ENCODE results near the gene ADAMTSL3. TPM values are rescaled to one million over a fixed set of nuclear protein-coding genes. Genes with fewer than 3 reads are reported as not detected.

Gene ADAMTSL3
- total RNA-seq, 1 donor from 2014 or later, result 0.17 TPM

DNA sequence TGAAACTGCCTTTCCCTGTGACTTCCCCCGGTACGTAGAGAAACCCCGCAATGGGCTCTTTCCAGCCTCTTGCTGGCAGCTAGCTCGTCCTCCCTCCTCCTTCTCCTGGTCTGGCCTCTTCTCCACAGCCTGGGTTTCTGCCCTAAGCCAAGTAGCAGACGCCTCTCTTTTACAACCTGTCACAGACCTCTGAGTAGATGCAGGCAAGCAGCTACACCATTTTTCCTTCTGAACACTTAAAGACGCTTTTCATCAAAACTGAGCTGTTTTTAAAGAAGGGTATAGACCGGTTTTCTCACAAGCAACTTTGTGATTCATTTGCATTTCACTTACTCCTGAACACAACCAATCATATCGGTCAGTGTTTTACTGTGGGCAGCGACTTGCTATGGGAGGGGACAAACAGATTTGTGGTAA, 32.0 kb downstream of the ADAMTSL3 start:
- H3K27me3 Mint-ChIP-seq (ENCODE audit: low read depth), result peaks cover 11% of the 10 kb centered on the region
- H3K9me3 Mint-ChIP-seq (ENCODE audit: low read depth), result no peaks in the 10 kb centered on the region
- no peaks in the 10 kb centered on the region for H3K4me1 Mint-ChIP-seq (ENCODE audit: low read depth)
- no peaks in the 10 kb centered on the region for H3K36me3 Mint-ChIP-seq (ENCODE audit: low read depth)
- TF ChIP-seq, protein P1, sequence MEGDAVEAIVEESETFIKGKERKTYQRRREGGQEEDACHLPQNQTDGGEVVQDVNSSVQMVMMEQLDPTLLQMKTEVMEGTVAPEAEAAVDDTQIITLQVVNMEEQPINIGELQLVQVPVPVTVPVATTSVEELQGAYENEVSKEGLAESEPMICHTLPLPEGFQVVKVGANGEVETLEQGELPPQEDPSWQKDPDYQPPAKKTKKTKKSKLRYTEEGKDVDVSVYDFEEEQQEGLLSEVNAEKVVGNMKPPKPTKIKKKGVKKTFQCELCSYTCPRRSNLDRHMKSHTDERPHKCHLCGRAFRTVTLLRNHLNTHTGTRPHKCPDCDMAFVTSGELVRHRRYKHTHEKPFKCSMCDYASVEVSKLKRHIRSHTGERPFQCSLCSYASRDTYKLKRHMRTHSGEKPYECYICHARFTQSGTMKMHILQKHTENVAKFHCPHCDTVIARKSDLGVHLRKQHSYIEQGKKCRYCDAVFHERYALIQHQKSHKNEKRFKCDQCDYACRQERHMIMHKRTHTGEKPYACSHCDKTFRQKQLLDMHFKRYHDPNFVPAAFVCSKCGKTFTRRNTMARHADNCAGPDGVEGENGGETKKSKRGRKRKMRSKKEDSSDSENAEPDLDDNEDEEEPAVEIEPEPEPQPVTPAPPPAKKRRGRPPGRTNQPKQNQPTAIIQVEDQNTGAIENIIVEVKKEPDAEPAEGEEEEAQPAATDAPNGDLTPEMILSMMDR (IDR thresholded peaks at IDR 0.05), result no peak
- no peak for DNase-seq (ENCODE audit: low spot score)
- H3K27ac Mint-ChIP-seq (ENCODE audit: unreplicated experiment), result no peak overlapping the region
- H3K4me3 Mint-ChIP-seq (ENCODE audit: unreplicated experiment), result no peak overlapping the region

DNA sequence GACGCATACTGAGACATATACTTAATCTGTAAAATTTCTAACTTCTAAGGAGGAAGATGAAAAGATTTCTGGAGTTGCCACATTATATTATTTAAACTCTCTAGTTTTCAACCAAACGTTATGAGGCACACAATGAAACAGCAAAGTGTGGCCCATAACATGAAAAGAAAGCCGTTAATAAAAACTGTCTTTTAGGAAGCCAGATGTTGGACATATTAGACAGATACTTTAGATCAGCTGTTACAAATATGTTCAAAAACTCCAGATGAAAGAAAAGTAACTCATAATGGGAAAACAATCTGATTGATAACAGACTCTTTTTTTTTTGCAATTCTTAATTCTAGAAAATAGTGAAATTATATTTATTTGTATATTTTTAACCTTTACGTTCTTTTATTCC, 34.3 kb downstream of the ADAMTSL3 start:
- Mint-ChIP-seq H3K27me3 (ENCODE audit: low read depth) (peaks cover 12% of the 10 kb centered on the region), H3K4me1 (ENCODE audit: low read depth) (no peaks in the 10 kb centered on the region), H3K36me3 (ENCODE audit: low read depth) (no peaks in the 10 kb centered on the region), H3K4me3 (ENCODE audit: unreplicated experiment) (no peak overlapping the region), H3K27ac (ENCODE audit: unreplicated experiment) (no peak overlapping the region), H3K9me3 (ENCODE audit: low read depth) (no peaks in the 10 kb centered on the region)
- TF ChIP-seq, protein P1 (IDR thresholded peaks at IDR 0.05), result no peak
- no peak for DNase-seq (ENCODE audit: low spot score)

DNA sequence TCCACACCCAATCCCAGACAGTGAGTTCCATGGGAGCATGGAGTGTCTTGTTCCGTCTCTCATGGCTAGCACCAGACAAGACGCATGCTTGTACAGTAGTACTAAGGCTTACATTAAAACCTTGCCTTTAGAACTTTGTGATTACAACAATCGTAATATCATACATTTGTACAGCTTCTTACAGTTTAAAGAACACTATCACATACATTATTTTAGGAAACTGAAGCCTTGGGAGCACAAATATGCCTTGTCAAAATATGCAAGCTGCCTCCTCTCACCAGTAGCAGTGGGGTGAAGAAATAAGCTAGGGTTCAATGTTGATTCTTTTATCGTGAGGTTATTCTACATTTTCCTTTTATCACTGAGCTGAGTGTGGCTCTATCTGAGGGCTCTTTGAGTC, 36.8 kb downstream of the ADAMTSL3 start:
- Mint-ChIP-seq H3K9me3 (ENCODE audit: low read depth) (no peaks in the 10 kb centered on the region), H3K27me3 (ENCODE audit: low read depth) (peaks cover 10% of the 10 kb centered on the region), H3K4me1 (ENCODE audit: low read depth) (no peaks in the 10 kb centered on the region), H3K36me3 (ENCODE audit: low read depth) (no peaks in the 10 kb centered on the region), H3K4me3 (ENCODE audit: unreplicated experiment) (no peak overlapping the region), H3K27ac (ENCODE audit: unreplicated experiment) (no peak overlapping the region)
- DNase-seq (ENCODE audit: low spot score), result no peak
- TF ChIP-seq, protein P1 (IDR thresholded peaks at IDR 0.05), result no peak

DNA sequence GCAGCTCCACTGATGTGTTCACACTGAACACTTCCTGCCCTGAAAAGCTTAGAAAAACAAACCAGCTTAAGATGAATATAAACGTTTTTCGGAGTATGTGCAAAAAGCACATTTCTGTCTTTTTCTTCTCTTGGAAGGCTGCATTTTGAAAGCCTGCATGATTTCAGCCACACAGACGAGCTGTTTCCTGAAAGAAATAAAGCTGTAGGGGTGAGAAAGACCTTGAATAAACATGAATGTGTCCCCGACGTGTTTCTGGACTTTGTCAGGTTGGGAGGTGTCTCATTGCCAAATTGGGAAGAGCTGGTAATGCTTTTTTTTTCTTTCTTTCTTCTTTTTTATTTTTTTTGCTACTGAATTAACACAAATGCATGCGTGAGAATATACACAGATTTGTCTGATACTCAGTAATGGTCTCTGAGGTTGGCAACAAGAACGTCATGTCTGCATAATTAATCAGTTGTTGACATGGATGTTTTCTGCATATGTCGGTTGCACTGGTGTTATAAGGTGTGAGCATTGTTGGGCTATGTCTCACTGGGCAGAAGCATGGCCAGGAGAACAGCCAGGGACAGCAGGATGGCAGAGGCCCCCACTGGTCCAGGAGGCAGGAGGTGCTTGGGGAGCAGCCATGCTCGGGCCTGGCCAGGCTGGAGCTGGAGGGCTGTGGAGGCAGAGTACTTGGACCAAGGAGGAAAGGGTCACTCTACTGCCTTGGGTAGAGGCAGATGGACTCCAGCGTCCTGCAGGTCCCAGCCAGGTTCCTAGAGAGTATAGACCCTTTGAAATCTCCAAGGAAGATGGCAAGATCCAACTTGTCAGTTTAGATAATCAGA, 39.0 kb downstream of the ADAMTSL3 start:
- TF ChIP-seq, protein P1 (IDR thresholded peaks at IDR 0.05), result no peak
- Mint-ChIP-seq H3K27me3 (ENCODE audit: low read depth) (peaks cover 9% of the 10 kb centered on the region), H3K9me3 (ENCODE audit: low read depth) (peaks cover 4% of the 10 kb centered on the region), H3K27ac (ENCODE audit: unreplicated experiment) (no peak overlapping the region), H3K4me1 (ENCODE audit: low read depth) (no peaks in the 10 kb centered on the region), H3K36me3 (ENCODE audit: low read depth) (no peaks in the 10 kb centered on the region), H3K4me3 (ENCODE audit: unreplicated experiment) (no peak overlapping the region)
- no peak for DNase-seq (ENCODE audit: low spot score)

DNA sequence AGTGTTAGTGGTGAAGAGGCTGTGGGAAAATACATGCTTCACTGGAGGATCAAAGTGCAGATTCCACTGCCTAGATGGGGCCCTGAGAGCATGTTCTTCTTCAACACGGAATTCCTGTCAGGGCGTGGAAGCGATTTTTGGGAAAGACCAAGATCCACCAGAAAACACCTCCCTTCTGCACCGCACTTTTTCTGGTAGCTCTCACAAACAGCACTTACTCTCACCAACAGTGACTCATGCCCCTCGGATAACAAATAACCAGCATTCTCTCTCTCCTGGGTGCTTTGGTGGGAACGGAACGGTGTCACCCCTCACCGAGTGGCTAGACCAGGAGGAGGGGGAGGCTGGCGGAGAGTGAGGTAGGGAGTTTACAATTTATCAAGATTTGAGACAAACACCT, 40.1 kb downstream of the ADAMTSL3 start:
- H3K9me3 Mint-ChIP-seq (ENCODE audit: low read depth), result peaks cover 6% of the 10 kb centered on the region
- no peak overlapping the region for H3K27ac Mint-ChIP-seq (ENCODE audit: unreplicated experiment)
- TF ChIP-seq, protein P1 (IDR thresholded peaks at IDR 0.05), result no peak
- H3K4me3 Mint-ChIP-seq (ENCODE audit: unreplicated experiment), result no peak overlapping the region
- H3K27me3 Mint-ChIP-seq (ENCODE audit: low read depth), result peaks cover 9% of the 10 kb centered on the region
- no peaks in the 10 kb centered on the region for H3K36me3 Mint-ChIP-seq (ENCODE audit: low read depth)
- DNase-seq (ENCODE audit: low spot score), result no peak
- no peaks in the 10 kb centered on the region for H3K4me1 Mint-ChIP-seq (ENCODE audit: low read depth)
